ENCODE measurements around the gene LRRC8E. TPM values are rescaled to one million over a fixed set of nuclear protein-coding genes. Genes with fewer than 3 reads are reported as not detected.
A peak's percentile ranks its signal among the peaks of the same experiment; 100 is the strongest.
"Not testable (repeated sequence)": the region's sequence is repeated elsewhere in the genome, so short reads cannot be mapped to it uniquely, and the experiment has no call there.

The LRRC8E gene
- total and polyA plus RNA-seq, 4 donors: 1.8 to 3.3 (median 2.4) TPM; not detected in 1

DNA sequence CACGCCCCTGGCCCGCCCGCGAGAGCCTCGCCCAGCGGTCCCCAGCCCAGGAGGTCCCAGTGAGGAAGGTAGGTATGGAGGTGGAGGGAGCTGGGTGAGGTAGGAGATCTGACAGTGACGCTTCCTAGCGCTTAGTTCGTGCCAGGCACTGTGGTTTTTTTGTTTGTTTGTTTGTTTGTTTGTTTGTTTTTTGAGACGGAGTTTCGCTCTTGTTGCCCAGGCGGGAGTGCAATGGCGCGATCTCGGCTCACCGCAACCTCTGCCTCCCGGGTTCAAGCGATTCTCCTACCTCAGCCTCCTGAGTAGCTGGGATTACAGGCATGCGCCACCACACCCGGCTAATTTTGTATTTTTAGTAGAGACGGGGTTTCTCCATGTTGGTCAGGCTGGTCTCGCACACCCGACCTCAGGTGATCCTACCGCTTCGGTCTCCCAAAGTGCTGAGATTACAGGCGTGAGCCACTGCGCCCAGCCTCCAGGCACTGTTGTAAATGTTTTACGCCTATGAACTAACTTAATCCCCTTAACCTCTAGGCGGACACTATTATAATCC lies 29.8 kb downstream of the LRRC8E start:
- not testable (repeated sequence) for H3K27me3 ChIP-seq (ENCODE audit: control insufficient read depth in 4 of 4, insufficient read depth in 4 of 4, low read length in 3 of 4); H3K9ac ChIP-seq (ENCODE audit: low read depth in 1 of 2, low read length in 2 of 2); DNase-seq (ENCODE audit: low spot score); H3K9me3 ChIP-seq (ENCODE audit: control insufficient read depth in 4 of 4, low read length in 3 of 4)
- Histone ChIP-seq H3K27ac (ENCODE audit: low read depth in 1 of 2, low read length in 2 of 2) (peak overlapping the region; percentile 3 to 28), H3K4me3 (ENCODE audit: low read depth in 1 of 3, low read length in 3 of 3) (peak overlapping the region in 2 of 3 donors; percentile 17 to 97), H3K36me3 (ENCODE audit: control insufficient read depth in 4 of 4, insufficient read depth in 3 of 4, low read depth in 1 of 4, low read length in 3 of 4) (peaks cover 0 to 12% (median 5%) of the 10 kb centered on the region in 4 donors), H3K4me1 (ENCODE audit: control insufficient read depth in 4 of 4, insufficient read depth in 4 of 4, low read length in 3 of 4) (peaks cover 24 to 58% (median 37%) of the 10 kb centered on the region in 4 donors)
- 17% methylated on average over 29 of the region's 29 CpGs for WGBS

DNA sequence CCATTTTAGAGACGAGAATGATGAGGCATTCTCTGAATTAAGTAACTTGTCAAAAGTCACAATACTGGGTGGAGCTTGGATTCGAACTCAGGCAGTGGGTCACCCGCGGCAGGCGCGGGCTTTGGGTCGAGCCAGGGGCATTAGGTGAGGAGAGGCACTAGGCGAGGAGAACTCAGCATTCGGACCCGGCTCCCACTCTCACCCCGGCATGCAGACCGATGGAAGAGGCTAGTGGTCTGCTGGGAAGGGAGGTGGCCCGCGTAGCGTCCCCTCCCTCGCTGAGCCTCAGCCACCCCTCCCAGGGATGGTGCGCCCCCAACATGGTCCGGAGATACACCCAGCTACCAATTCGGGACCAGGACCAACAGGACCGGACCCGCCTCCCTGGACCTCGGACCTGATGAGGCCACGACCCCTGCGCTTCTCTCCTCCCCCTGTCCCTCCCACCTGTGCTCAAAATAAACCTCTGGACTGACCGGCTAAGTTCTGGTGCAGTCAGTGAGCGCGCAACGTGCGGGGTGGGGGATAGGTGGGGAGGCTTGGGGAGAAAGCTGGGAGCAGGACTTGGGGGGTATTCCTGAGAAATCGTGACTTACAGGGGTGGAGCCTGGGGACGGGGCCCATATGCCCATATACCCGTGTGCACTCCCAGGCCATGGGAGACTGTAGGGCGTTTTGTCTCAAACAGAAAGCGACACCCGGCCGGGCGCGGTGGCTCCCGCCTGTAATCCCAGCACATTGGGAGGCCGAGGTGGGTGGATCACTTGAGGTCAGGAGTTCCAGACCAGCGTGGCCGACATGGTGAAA lies 30.5 kb downstream of the LRRC8E start:
- Histone ChIP-seq H3K27me3 (ENCODE audit: control insufficient read depth in 4 of 4, insufficient read depth in 4 of 4, low read length in 3 of 4) (no peaks in the 10 kb centered on the region), H3K9me3 (ENCODE audit: control insufficient read depth in 4 of 4, low read length in 3 of 4) (no peaks in the 10 kb centered on the region), H3K27ac (ENCODE audit: low read depth in 1 of 2, low read length in 2 of 2) (peak overlapping the region; percentile 79 to 91), H3K4me3 (ENCODE audit: low read depth in 1 of 3, low read length in 3 of 3) (peak overlapping the region; percentile 89 to 98 (median 97)), H3K4me1 (ENCODE audit: control insufficient read depth in 4 of 4, insufficient read depth in 4 of 4, low read length in 3 of 4) (peaks cover 24 to 56% (median 37%) of the 10 kb centered on the region in 4 donors), H3K36me3 (ENCODE audit: control insufficient read depth in 4 of 4, insufficient read depth in 3 of 4, low read depth in 1 of 4, low read length in 3 of 4) (peaks cover 0 to 12% (median 5%) of the 10 kb centered on the region in 4 donors), H3K9ac (ENCODE audit: low read depth in 1 of 2, low read length in 2 of 2) (peak overlapping the region in 1 of 2 donors; percentile 80)
- WGBS: 16% methylated on average over 42 of the region's 42 CpGs
- TF ChIP-seq, protein P1, sequence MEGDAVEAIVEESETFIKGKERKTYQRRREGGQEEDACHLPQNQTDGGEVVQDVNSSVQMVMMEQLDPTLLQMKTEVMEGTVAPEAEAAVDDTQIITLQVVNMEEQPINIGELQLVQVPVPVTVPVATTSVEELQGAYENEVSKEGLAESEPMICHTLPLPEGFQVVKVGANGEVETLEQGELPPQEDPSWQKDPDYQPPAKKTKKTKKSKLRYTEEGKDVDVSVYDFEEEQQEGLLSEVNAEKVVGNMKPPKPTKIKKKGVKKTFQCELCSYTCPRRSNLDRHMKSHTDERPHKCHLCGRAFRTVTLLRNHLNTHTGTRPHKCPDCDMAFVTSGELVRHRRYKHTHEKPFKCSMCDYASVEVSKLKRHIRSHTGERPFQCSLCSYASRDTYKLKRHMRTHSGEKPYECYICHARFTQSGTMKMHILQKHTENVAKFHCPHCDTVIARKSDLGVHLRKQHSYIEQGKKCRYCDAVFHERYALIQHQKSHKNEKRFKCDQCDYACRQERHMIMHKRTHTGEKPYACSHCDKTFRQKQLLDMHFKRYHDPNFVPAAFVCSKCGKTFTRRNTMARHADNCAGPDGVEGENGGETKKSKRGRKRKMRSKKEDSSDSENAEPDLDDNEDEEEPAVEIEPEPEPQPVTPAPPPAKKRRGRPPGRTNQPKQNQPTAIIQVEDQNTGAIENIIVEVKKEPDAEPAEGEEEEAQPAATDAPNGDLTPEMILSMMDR (IDR thresholded peaks at IDR 0.05; ENCODE audit: low read depth, low read length, missing input control): no peak
- TF ChIP-seq TAF1 (conservative IDR thresholded peaks at IDR 0.05) (peak; percentile 73), JUND (IDR thresholded peaks at IDR 0.05) (no peak), SP1 (IDR thresholded peaks at IDR 0.05) (peak; percentile 88), HNF4G (IDR thresholded peaks at IDR 0.05) (peak; percentile 78), HNF4A (conservative IDR thresholded peaks at IDR 0.05) (peak; percentile 83 to 93), RXRA (IDR thresholded peaks at IDR 0.05) (peak; percentile 69 to 89)
- TF ChIP-seq, protein P2, sequence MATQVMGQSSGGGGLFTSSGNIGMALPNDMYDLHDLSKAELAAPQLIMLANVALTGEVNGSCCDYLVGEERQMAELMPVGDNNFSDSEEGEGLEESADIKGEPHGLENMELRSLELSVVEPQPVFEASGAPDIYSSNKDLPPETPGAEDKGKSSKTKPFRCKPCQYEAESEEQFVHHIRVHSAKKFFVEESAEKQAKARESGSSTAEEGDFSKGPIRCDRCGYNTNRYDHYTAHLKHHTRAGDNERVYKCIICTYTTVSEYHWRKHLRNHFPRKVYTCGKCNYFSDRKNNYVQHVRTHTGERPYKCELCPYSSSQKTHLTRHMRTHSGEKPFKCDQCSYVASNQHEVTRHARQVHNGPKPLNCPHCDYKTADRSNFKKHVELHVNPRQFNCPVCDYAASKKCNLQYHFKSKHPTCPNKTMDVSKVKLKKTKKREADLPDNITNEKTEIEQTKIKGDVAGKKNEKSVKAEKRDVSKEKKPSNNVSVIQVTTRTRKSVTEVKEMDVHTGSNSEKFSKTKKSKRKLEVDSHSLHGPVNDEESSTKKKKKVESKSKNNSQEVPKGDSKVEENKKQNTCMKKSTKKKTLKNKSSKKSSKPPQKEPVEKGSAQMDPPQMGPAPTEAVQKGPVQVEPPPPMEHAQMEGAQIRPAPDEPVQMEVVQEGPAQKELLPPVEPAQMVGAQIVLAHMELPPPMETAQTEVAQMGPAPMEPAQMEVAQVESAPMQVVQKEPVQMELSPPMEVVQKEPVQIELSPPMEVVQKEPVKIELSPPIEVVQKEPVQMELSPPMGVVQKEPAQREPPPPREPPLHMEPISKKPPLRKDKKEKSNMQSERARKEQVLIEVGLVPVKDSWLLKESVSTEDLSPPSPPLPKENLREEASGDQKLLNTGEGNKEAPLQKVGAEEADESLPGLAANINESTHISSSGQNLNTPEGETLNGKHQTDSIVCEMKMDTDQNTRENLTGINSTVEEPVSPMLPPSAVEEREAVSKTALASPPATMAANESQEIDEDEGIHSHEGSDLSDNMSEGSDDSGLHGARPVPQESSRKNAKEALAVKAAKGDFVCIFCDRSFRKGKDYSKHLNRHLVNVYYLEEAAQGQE (IDR thresholded peaks at IDR 0.05): peak; percentile 76
- peak; percentile 71 for DNase-seq (ENCODE audit: low spot score)
